ENCODE results near the gene PYM1.

- TF ChIP-seq CTCF (IDR thresholded peaks at IDR 0.05; ENCODE audit: low read length) (no peak), EZH2 (IDR thresholded peaks at IDR 0.05; ENCODE audit: borderline replicate concordance, low read length) (no peak)
These were observed 3.7 kb upstream of the PYM1 start for GRCh38 chr12:55931317-55931779.

Measured in OCI-LY1 (cell line).